AG09309 (cell line): ENCODE data around the gene TSHZ1.
"Not testable (repeated sequence)": the region's sequence is repeated elsewhere in the genome, so short reads cannot be mapped to it uniquely, and the experiment has no call there.

ENCODE experiments used
- DNase-seq: peaks from one replicate; pipeline ENCODE4 v3.0.0-alpha.2; 2010; ENCODE audit warnings: low read depth
- H3K4me3 ChIP-seq: 2 replicates; pipeline ENCODE4 v1.5.1; 2011; ENCODE audit warnings: mild to moderate bottlenecking, low read depth, low read length, moderate library complexity; ENCODE audit not compliant: control insufficient read depth
- TF ChIP-seq, protein P1 (sequence below): IDR thresholded peaks from 2 replicates; pipeline ENCODE4 v1.5.1; 2011; ENCODE audit warnings: mild to moderate bottlenecking, low read depth, low read length, inconsistent platforms; ENCODE audit not compliant: insufficient read depth, control insufficient read depth; ENCODE audit errors: missing control alignments

The TSHZ1 gene

DNA sequence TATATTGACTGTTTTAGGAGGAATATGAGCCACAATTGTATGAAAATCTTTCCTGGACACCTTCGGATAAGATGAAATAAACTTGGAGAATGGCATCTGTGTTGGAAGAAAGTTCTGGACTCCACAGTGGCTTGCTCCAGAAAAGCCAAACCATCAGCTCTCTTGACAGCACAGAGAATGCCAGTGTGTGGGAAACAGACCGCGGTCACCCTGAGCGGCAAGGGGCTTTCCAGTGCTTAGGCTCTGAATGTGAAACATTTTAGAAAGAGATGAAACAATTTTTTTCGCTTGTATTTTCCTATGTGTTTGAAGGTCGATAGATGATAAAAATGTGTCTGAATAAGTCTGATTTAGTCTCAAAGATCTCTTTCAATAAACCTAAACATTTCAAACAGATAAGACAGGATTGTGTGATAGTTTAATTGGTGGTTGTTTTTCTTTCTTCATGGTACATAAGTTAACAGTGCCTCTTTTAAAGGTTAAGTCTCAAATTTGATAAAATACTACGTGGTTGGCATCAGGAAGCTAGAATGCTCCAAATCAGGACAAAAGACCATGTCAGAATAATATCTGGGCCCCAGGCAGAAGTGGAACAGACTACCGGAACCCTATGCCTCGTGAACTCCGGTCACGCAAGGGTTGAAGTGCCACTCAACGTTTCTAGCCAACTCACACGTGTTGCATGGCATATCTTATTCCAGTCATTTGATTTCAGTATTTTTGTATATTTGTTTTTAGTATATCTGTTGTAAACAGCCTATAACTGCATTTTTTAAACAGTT, 30.6 kb upstream of the TSHZ1 start:
- TF ChIP-seq, protein P1, sequence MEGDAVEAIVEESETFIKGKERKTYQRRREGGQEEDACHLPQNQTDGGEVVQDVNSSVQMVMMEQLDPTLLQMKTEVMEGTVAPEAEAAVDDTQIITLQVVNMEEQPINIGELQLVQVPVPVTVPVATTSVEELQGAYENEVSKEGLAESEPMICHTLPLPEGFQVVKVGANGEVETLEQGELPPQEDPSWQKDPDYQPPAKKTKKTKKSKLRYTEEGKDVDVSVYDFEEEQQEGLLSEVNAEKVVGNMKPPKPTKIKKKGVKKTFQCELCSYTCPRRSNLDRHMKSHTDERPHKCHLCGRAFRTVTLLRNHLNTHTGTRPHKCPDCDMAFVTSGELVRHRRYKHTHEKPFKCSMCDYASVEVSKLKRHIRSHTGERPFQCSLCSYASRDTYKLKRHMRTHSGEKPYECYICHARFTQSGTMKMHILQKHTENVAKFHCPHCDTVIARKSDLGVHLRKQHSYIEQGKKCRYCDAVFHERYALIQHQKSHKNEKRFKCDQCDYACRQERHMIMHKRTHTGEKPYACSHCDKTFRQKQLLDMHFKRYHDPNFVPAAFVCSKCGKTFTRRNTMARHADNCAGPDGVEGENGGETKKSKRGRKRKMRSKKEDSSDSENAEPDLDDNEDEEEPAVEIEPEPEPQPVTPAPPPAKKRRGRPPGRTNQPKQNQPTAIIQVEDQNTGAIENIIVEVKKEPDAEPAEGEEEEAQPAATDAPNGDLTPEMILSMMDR = no peak
- H3K4me3 ChIP-seq = no peak overlapping the region
- no peak for DNase-seq

- no peak for DNase-seq
- H3K4me3 ChIP-seq = no peak overlapping the region
- TF ChIP-seq, protein P1 = no peak
Measured at GRCh38 chr18:75183524-75183923, 27.1 kb upstream of the TSHZ1 start.

DNA sequence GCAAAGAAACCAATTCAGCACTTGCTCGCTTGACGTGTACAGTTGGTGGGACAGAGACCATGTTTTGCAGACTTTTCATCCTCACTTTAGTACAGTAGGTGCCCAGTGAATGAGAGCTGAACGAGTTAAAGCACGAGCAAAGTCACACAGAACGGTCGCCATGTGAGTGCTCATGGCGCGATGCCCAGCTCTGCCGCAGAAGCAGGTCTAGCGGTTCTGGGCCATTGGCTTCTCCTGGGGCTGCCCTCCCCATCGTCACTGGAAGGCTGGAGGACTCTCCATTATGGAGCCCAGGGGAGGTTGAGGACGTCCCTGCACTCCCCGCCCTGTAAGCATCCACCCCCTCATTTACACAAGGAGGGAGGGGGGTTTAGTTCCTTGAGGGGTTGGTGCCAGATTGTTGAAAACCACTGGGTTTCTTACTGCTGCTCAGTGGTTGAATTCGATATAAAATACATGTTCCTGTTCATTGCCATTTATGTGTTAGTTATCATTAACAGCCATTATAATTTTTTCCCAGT, 26.6 kb upstream of the TSHZ1 start:
- TF ChIP-seq, protein P1 = no peak
- no peak overlapping the region for H3K4me3 ChIP-seq
- DNase-seq = no peak

DNA sequence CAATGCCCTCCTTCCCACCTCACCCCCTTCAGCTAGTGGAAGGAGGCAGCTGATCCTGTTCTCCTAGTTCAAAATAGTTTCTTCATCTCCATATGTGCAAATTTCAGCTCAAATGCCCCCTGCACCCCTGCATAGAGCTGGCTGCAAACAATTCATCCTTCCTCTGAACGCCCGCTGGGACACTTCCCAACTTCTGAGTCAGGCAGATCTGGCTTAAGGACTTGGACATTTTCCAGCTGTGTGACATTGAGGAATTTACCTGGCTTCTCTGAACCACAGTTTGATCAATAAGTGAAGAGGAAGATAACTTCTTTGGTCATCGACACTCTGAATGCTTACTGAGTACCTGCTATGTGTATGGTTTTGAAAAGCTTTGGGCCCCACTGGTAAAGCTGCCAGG, 25.1 kb upstream of the TSHZ1 start:
- H3K4me3 ChIP-seq = no peak overlapping the region
- DNase-seq = no peak
- TF ChIP-seq, protein P1 = no peak

GRCh38 chr18:75187702-75188101, 22.9 kb upstream of the TSHZ1 start:
- H3K4me3 ChIP-seq, DNase-seq: not testable (repeated sequence)

DNA sequence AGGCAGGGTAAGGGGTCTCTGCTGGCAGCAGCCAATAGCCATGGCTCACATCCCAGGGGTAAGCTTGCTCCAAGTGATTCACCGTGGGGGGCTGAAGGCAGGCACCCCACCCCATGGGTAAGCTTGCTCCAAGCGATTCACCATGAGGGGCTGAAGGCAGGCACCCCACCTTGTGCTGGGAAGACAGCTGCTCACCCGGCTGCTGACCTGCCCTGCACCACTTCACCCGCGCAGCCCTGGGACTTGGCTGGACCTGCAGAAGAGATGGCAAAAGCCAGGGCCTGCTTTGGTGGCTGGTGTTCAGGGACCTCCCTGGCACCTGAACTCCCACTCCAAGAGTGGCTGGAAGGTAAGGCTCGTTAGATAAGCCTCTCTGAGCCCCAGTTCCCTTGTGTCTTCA, 20.9 kb upstream of the TSHZ1 start:
- TF ChIP-seq, protein P1 = no peak
- H3K4me3 ChIP-seq = no peak overlapping the region
- DNase-seq = no peak

DNA sequence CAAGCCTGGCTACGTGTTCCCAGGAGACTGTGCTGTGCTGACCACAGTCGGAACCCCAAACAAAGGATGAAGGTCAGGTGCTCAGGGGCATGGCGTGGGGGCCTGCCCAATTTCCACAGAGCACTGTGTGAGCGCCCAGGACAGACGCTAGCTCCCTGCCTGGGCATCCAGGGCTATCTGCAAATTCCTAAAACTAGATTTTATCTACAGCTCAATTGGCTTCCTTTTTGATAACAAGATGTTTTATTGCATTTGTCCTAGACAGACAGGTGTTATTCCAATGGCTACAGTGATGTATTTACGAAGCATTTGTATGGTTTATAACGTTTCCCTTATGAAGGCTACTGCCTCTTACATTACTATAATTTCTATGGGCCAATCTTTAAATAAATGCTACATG, 17.7 kb upstream of the TSHZ1 start:
- TF ChIP-seq, protein P1 = no peak
- H3K4me3 ChIP-seq = no peak overlapping the region
- no peak for DNase-seq
